IPS DF 6.9 (cell line): ENCODE data around the gene PRUNE2.

Experiments
- DNase-seq: peaks from one replicate; pipeline ENCODE4 v3.0.0-alpha.2; 2013; ENCODE audit warnings: low read depth, low spot score
- H3K27ac ChIP-seq: one replicate; pipeline ENCODE4 v1.5.1; 2013; ENCODE audit warnings: low read length, control low read depth
- H3K27me3 ChIP-seq: 2 replicates; pipeline ENCODE4 v1.6.1; 2013; ENCODE audit warnings: mild to moderate bottlenecking, low read length; ENCODE audit not compliant: control insufficient read depth, insufficient read depth
- H3K36me3 ChIP-seq: 2 replicates; pipeline ENCODE4 v1.6.1; 2013; ENCODE audit warnings: low read length; ENCODE audit not compliant: control insufficient read depth, insufficient read depth
- H3K4me1 ChIP-seq: 2 replicates; pipeline ENCODE4 v1.6.1; 2013; ENCODE audit warnings: low read length; ENCODE audit not compliant: control insufficient read depth, insufficient read depth
- H3K4me3 ChIP-seq: 2 replicates; pipeline ENCODE4 v1.5.1; 2013; ENCODE audit warnings: mild to moderate bottlenecking, low read length
- H3K9me3 ChIP-seq: 2 replicates; pipeline ENCODE4 v1.6.1; 2013; ENCODE audit warnings: low read length, inconsistent platforms; ENCODE audit not compliant: control insufficient read depth, insufficient read depth
- WGBS: extraction: QIAGEN DNeasy Blood & Tissue Kit; methylation state at CpG from one replicate; pipeline ENCODE4 v1.1.7; 2013; ENCODE audit warnings: mixed read lengths, missing lambda C conversion rate; ENCODE audit not compliant: insufficient read length, insufficient coverage; 5-methylcytosine and 5-hydroxymethylcytosine counted together

PRUNE2 gene

DNA sequence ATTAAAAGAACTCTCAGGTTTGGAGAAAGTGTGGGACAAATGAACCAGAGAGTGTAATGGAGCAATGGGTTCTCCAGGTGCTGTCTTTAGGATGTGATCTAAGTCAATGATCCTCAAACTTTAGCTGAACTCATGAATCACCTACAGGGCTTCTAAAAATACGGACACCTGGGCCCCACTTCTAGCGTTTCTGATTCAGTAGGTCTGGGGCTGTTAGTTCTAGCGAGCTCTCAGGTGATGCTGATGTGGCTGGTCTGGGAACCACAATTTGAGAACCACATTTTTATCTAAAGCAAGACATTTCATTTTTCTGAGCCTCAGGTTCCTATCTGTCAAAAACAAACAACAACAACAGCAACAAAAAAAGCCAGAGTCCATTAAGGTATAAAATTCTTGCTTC, 176.8 kb downstream of the PRUNE2 start:
- H3K27me3 ChIP-seq: no peaks in the 10 kb centered on the region
- H3K4me1 ChIP-seq: no peaks in the 10 kb centered on the region
- no peaks in the 10 kb centered on the region for H3K9me3 ChIP-seq
- no peak overlapping the region for H3K27ac ChIP-seq
- no peaks in the 10 kb centered on the region for H3K36me3 ChIP-seq
- H3K4me3 ChIP-seq: no peak overlapping the region
- DNase-seq: no peak
- no CpG with 5 or more reads among the region's 3 CpGs for WGBS

GRCh38 chr9:76725885-76726284, 180.0 kb downstream of the PRUNE2 start:
- Histone ChIP-seq H3K4me1 (no peaks in the 10 kb centered on the region), H3K27ac (no peak overlapping the region), H3K36me3 (no peaks in the 10 kb centered on the region), H3K4me3 (no peak overlapping the region), H3K9me3 (no peaks in the 10 kb centered on the region), H3K27me3 (no peaks in the 10 kb centered on the region)
- WGBS: no CpG with 5 or more reads among the region's 6 CpGs
- no peak for DNase-seq

DNA sequence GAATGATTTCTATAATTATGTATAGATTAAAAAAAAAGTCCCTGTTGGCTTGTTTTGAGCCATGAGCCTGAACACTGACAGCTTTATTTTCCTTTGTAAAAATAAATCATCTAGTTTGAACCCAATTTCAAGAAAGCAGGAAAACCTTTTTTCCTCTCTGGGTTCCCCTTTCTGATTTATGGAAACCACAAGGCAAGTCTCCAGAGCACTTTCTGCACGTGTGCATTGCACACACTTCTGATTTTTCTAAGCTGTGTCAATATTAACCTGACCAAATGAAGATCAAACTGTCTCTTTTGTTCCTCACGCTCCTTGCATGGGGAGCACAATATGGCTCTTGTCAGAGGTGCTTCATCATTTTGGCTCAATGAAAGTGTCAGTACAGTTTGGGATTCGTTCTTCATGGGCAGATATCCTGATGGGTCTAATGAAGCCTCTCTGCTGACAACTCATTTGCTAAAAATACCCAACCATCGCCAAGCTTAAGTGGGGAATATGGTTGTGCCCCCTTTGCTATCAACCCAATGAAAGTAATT, 180.8 kb downstream of the PRUNE2 start:
- H3K4me1 ChIP-seq: no peaks in the 10 kb centered on the region
- H3K36me3 ChIP-seq: no peaks in the 10 kb centered on the region
- no CpG with 5 or more reads among the region's 4 CpGs for WGBS
- H3K9me3 ChIP-seq: no peaks in the 10 kb centered on the region
- no peak overlapping the region for H3K4me3 ChIP-seq
- H3K27ac ChIP-seq: no peak overlapping the region
- H3K27me3 ChIP-seq: no peaks in the 10 kb centered on the region
- no peak for DNase-seq

DNA sequence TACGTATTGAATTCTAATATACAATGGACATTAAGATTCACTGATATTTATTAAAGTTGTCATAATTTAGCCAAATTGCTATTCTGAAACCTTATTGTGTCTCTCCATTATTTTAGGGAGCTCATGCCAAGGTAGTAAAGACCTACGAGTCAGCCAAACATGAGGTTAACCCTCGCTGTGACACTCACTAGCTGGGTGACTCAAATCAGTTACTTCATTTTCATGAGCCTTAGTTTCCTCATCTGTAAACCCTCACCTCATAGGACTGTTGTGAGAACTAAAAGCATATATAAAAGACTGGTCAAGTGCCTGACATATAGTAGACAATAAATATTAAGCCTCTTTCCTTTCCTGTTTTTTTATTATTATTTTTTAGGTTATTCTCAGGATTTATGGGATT, 185.7 kb downstream of the PRUNE2 start:
- Histone ChIP-seq H3K27ac (no peak overlapping the region), H3K4me3 (no peak overlapping the region), H3K4me1 (no peaks in the 10 kb centered on the region), H3K27me3 (no peaks in the 10 kb centered on the region), H3K9me3 (no peaks in the 10 kb centered on the region), H3K36me3 (no peaks in the 10 kb centered on the region)
- DNase-seq: no peak
- WGBS: no CpG with 5 or more reads among the region's 3 CpGs

GRCh38 chr9:76718166-76718565, 187.7 kb downstream of the PRUNE2 start:
- H3K36me3 ChIP-seq: no peaks in the 10 kb centered on the region
- H3K4me1 ChIP-seq: no peaks in the 10 kb centered on the region
- no peaks in the 10 kb centered on the region for H3K9me3 ChIP-seq
- no peaks in the 10 kb centered on the region for H3K27me3 ChIP-seq
- no peak overlapping the region for H3K27ac ChIP-seq
- DNase-seq: no peak
- no peak overlapping the region for H3K4me3 ChIP-seq
- WGBS: no CpG with 5 or more reads among the region's 4 CpGs

DNA sequence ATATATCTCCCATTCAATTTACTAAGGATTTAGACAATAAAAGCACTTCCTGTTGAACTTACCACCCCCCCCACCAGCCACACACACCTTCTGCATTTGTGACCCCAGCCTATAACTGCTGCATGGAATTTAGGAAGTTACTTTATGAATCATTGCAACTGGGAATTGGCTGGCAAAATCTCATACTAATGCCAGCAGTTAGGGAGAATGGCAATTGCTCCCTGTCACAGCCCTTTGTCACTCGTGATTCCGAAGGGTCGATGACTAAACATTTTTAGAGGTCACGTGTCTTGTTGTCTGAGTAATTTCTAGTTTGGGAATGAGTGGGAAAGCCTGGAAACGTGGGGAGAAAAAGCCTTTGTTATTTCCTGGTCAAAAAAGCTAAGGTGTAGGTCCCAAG, 188.3 kb downstream of the PRUNE2 start:
- Histone ChIP-seq H3K27me3 (no peaks in the 10 kb centered on the region), H3K36me3 (no peaks in the 10 kb centered on the region), H3K9me3 (no peaks in the 10 kb centered on the region), H3K4me1 (no peaks in the 10 kb centered on the region), H3K27ac (no peak overlapping the region), H3K4me3 (no peak overlapping the region)
- no CpG with 5 or more reads among the region's 5 CpGs for WGBS
- no peak for DNase-seq

- Histone ChIP-seq H3K27me3 (no peaks in the 10 kb centered on the region), H3K9me3 (no peaks in the 10 kb centered on the region), H3K27ac (no peak overlapping the region), H3K36me3 (no peaks in the 10 kb centered on the region), H3K4me1 (no peaks in the 10 kb centered on the region), H3K4me3 (no peak overlapping the region)
- DNase-seq: no peak
- WGBS: no CpG with 5 or more reads among the region's 5 CpGs
These were observed 188.7 kb downstream of the PRUNE2 start for GRCh38 chr9:76717176-76717575.

- no peaks in the 10 kb centered on the region for H3K4me1 ChIP-seq
- H3K4me3 ChIP-seq: no peak overlapping the region
- WGBS: no CpG with 5 or more reads among the region's 7 CpGs
- DNase-seq: no peak
- H3K27ac ChIP-seq: no peak overlapping the region
- no peaks in the 10 kb centered on the region for H3K36me3 ChIP-seq
- H3K9me3 ChIP-seq: no peaks in the 10 kb centered on the region
- no peaks in the 10 kb centered on the region for H3K27me3 ChIP-seq
These were observed 189.7 kb downstream of the PRUNE2 start for GRCh38 chr9:76716085-76716672.

- DNase-seq: no peak
- H3K36me3 ChIP-seq: no peaks in the 10 kb centered on the region
- no CpG with 5 or more reads among the region's 5 CpGs for WGBS
These were observed 192.5 kb downstream of the PRUNE2 start for GRCh38 chr9:76713381-76713780.

DNA sequence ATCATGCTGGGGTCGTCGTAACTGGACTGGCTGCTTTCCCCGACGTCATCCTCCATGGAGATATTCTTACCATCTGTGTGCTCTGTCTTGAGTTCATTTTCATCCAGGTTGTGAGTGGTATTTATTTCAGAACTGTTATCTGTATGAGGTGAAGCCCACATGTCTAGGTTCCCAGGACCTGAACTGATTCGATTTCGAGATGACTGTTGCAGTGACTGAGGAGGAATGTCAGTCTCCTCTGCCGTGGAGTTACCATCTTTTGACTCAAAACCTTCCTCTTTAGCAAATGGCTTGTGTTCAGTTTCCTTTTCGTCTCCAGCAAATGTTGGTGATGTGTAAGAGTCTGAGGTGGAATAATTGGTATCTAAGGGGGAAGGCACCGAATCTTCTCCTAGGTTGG, 196.9 kb downstream of the PRUNE2 start:
- H3K36me3 ChIP-seq: no peaks in the 10 kb centered on the region
- no peak overlapping the region for H3K27ac ChIP-seq
- no peaks in the 10 kb centered on the region; the same call in 1 of the 2 replicates for H3K9me3 ChIP-seq

More at GRCh38 chr9:76713381-76713780, 192.5 kb downstream of the PRUNE2 start:
- H3K27ac ChIP-seq: no peak overlapping the region
- H3K4me1 ChIP-seq: no peaks in the 10 kb centered on the region
- no peaks in the 10 kb centered on the region for H3K27me3 ChIP-seq
- H3K4me3 ChIP-seq: no peak overlapping the region
- no peaks in the 10 kb centered on the region for H3K9me3 ChIP-seq

GRCh38 chr9:76707510-76707909, 198.4 kb downstream of the PRUNE2 start:
- WGBS: no CpG with 5 or more reads among the region's 6 CpGs
- Histone ChIP-seq H3K4me3 (no peak overlapping the region), H3K36me3 (no peaks in the 10 kb centered on the region), H3K9me3 (no peaks in the 10 kb centered on the region; the same call in 1 of the 2 replicates), H3K4me1 (no peaks in the 10 kb centered on the region), H3K27me3 (no peaks in the 10 kb centered on the region), H3K27ac (no peak overlapping the region)
- DNase-seq: no peak

More for the DNA sequence above, 196.9 kb downstream of the PRUNE2 start:
- no CpG with 5 or more reads among the region's 9 CpGs for WGBS
- Histone ChIP-seq H3K4me3 (no peak overlapping the region), H3K4me1 (no peaks in the 10 kb centered on the region), H3K27me3 (no peaks in the 10 kb centered on the region)
- no peak for DNase-seq
